NCI-H774 (cell line): Measurements from ENCODE around the gene PDE10A.
"Not testable (repeated sequence)": the region's sequence is repeated elsewhere in the genome, so short reads cannot be mapped to it uniquely, and the experiment has no call there.

Experiments used
- DNase-seq: peaks from one replicate; lab custom pipeline; 2025; lab: John Stamatoyannopoulos, UW

The PDE10A gene

DNA sequence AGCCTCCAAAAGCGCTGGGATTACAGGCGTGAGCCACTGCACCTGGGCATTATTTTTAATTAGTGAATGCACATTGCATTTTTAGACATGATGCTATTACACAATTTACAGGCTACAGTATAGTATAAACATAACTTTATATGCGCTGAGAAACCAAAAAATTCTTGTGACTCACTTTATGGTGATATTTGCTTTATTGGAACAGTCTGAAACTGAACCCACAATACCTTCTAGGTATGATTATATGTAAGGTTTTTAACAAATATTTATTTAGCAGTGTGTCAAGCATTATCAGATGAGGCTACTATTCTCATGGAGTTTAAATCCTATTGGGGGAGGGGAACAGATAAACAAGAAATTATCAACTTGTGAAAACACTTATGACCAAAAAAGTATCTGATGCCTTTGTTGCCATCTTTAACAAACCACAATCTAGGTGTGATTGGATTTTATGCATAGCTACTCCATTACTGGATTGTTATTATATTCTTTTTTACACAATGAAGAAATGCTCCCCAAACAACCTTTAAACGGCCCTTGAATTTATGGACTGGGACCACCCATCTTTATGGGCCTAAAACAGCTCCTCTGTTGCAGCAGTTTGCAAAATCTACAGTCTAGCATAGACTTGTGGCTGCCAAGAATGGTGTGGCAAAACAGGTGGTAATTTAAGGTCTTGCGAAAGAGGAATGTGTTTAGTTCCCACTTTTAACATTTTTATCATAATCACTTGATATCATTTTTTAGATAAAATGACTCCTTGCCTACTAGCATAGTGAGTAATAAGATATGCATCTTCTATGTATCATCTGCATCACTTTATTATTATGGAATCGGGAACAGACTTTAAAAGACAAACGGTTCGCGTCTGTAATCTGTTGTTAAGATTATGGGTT lies 194.5 kb downstream of the PDE10A start:
- no peak for DNase-seq

DNA sequence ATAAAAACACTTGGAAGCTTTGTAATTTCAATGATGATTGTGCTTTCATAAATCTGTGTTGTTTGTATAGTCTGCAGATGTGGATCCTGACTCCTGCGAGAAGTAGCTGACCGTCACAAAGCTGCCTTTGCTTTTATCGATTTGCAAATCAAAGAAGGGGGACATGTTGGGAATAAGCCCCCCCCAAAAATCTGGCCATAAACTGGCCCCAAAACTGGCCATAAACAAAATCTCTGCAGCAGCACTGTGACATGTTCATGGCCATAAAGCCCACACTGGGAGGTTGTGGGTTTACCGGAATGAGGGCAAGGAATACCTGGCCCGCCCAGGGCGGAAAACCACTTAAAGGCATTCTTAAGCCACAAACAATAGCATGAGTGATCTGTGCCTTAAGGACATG lies 199.5 kb downstream of the PDE10A start:
- not testable (repeated sequence) for DNase-seq

DNA sequence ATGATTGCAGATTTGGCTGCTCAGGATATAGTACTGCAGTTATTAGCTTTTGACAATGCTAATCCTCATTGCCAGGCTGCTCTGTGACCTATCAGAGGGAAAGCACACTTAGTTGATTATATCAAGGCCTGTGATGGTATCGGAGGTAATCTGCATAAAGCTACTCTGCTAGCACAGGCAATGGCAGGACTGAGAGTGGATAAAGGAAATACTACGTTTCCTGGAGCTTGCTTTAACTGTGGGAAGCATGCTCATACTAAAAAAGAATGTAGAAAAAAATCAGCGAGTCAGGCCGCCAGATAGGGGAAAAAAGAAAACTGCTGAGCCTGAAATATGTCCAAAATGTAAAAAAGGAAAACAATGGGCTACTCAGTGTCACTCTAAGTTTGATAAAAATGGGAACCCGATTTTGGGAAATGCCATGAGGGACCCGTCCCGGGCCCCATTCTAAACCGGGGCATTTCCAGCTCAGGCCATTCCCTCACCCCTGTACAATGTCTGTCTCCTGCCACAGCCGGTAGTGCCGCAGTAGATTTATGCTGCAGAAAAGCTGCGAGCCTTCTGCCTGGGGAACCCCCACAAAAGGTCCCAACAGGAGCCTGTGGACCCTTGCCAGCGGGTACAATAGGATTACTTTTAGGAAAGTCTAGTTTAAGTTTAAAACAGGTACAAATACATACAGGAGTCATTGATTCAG lies 203.3 kb downstream of the PDE10A start:
- DNase-seq: not testable (repeated sequence)

DNA sequence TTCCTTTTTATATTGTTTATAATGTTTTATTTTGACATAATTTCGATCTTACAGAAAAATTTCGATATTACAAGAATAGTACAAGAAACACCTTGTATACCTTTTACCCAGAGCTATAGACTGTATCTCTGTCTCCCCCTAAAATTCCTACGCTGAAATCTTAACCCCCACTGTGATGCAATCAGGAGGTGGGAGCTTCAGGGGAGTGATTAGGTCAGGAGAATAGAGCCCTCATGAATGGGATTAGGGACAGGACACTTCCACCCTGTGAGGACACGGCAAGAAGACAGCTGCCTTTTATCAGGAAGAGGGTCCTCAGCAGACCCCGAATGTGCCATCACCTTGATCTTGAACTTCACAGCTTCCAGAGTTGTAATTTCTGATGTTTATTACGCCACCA lies 204.9 kb downstream of the PDE10A start:
- DNase-seq: no peak

DNA sequence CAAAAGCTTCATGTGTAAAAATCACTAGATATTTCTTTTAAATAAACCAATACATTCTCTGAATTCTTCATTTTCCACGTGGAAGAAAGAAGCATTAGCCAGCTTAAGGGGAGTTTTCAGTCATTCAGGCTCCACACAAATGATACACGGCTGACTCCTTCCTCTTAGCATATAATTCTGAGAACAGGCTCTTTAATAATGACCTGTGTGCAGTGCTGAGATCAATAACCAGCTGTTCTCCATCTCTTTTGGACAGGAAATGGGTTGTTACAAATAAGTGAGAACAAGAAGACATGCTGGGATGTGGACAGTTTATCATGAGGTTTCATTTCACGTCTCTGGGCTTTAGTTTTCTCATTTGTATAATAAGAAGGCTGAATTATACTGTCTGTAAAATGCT lies 206.8 kb downstream of the PDE10A start:
- DNase-seq: no peak

DNA sequence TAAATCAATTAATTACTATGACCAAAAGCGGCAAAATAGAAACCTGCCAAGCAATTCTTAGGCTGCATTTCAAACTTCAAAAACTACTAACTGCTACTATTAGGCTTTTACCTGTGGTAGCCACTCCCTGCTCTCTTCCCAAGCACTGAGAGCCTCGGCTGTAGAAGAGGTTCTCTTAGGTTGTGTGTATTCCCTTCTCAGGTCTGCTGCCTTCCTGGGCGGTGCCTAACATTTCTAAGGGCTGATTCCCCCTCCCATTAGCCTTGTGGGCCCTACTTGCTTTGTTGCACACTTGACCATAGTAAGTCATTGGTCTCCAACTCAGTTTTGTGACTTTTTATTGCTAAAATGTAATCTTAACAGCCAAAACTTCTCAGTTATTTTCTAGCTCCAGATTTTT lies 207.6 kb downstream of the PDE10A start:
- no peak for DNase-seq

DNA sequence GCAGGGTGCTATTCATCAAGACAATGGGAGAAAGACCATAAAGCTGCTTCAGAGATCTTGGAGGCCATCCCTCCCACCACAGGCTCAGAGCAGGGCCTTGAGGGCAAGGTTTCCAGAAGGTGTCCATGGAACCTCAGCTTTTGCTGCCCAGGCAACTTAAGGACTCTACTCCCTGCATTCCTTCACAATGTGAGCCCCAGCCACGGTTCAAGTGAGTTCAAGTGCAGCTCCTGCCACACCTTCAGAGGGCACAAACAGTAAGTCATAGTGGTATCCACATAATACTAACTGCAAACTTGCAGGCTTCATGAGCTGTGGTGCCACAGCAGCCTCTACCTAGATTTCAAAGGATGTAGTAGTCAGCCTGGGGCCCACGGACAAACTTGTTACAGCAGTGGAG lies 209.6 kb downstream of the PDE10A start:
- DNase-seq: no peak

DNA sequence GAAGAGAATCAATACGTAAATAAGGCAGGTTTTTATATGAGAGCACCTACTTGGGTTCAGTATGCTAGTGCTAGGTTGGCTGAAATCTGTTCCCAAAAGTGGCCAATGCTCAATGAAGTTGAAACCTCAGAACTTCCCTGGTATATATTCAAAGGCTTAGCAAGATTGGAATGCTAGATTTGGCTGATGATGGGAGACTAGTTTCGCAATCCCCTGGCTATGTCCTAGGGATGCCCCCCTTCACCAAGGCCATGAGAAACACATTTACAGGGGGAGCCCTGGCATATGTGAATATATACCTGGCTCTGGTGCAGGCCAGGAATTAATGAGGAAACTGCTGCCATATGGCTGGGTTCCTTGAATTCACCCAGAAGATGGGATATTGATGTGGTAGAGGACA lies 211.2 kb downstream of the PDE10A start:
- DNase-seq: no peak

DNA sequence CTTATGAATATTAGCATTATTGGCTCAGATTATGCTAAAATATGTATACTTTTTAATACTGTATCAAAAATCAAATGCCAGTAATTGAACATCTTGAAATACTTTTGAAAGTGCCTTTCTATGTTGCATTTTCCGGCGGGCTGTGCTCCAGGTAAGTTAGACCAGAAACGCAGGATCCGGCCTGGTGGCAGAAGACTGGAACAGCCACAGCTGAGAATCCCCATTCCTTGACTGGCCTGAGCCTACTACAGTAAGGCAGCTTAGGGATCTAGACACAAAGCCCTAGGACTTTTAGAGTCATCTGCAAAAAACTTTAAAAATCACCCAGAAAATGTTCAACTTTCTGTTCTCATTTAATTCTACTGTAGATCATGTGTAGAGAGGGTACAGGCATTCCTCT lies 214.8 kb downstream of the PDE10A start:
- DNase-seq: no peak

DNA sequence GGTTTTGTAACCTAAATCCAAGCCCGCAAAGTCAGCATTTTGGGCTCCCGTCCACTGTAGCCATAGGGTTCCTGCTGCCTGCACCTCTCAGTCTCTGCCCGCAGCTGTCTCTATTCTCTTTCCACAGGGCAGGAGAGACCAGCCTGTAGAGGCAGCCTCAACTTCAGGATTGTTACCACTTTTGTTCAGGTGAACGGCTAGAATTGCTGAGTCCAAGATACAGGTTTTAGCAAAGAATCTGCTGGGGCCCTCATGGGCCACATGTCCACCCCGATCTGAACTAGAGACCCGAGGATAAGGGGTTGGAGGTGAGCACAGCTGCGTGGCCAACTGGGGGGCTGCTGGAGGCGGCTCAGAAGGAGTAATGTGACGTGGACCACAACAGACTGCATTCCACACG lies 215.9 kb downstream of the PDE10A start:
- no peak for DNase-seq

DNA sequence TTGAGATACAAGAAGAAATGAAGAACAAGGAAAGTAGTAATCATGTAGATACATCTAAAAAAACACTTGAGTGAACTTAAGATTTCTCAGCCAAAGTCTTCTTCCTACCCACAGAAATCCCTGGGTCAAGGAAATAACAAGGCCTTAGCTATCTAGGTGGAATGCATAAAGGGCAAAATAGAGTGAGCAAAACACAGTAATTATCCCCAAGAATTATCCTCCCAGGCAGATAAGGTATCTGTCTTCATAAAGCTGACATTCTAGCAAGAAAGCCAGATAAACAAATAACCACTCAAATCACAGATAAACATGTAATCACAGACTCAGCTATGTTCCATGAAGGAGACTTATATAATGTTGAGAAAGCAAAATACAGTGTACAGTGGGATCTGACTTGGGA lies 216.7 kb downstream of the PDE10A start:
- DNase-seq: no peak

DNA sequence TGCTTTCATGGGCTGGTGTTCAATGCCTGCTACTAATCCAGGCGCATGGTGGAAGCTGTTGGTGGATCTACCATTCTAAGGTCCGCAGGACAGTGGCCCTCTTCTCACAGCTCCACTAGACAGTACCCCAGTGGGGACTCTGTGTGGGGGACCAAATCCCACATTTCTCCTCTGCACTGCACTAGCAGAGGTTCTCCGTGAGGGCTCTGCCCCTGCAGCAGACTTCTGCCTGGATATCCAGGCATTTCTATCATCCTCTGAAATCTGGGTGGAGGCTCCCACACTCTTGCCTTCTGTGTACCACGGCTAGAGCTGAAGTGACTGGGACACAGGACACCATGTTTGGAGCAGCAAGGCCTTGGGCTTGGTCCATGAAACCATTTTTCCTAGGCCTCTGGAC lies 219.6 kb downstream of the PDE10A start:
- DNase-seq: no peak

DNA sequence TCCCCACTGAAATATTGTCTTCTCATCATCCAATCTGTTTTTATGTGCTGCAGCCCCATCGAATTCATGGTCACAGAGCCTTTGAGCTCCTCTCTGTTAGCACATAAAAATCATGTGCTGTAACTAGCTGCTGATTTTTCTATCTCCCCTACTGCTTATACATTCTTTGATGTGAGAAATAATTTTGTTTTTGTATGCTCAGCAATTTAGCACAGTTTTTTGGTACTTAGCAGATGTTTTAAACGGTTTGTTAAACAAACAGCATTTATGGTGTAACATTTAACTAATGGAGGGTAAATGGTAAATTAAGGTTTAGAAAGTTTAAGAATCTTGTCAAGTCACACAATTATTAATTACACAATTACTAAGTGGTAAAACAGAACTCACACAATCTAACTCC lies 221.9 kb downstream of the PDE10A start:
- no peak for DNase-seq

DNA sequence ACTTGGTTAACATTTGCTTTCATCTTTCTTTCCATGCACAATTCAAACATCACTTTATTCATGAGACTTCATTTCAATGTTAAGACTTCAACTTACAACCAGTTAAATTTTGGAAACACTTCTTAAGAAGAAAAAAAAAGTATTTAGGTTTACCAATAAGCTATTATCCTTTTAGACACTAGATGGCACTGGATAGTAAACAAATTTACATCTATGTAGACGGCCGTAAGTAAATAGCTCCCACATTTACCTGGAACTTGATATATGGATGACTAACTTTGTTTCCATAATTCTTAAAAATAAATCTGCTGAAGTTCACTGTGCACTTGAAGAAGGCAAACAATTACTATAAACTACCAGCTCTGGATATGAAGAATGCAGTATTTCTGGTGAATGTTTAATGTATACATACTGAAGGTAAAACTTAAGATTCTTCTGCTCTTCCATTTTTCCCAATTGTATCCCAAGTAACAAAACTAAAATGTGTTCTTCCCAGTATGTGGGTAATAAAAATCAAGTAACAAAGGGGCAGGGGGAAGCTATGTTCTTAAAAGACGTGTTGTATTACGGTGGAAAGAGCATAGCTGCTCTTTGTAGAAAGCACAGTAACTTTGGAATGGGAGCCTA lies 223.0 kb downstream of the PDE10A start:
- DNase-seq: peak; percentile 17

DNA sequence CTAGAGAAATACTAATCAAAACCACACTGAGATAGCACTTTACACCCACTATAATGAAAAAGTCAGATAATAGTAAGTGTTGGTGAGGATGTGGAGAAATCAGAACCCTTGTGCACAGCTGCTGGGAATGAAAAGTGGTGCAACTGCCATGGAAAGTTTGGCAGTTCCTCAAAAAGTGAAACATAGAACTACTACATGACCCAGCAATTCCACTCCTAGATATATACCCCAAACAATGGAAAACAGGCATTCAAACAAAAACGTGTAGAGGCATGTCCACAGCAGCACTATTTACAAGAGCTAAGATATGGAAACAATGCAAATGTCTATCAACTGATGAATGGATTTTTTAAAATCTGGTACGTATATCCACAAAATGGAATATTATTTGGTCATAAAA lies 236.1 kb downstream of the PDE10A start:
- DNase-seq: no peak

DNA sequence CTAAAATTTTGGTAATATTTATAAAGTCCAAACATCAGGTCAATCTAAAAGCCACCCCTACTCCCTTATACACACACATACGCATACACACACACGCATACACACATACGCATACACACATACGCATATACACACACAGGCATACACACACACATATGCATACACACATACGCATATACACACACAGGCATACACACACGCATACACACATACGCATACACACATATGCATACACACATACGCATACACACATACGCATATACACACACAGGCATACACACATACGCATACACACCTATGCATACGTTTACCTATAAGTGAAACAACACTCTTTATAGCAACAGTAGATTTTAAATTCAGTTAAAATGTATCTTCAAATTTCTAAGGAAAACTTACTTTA lies 240.8 kb downstream of the PDE10A start:
- DNase-seq: no peak

DNA sequence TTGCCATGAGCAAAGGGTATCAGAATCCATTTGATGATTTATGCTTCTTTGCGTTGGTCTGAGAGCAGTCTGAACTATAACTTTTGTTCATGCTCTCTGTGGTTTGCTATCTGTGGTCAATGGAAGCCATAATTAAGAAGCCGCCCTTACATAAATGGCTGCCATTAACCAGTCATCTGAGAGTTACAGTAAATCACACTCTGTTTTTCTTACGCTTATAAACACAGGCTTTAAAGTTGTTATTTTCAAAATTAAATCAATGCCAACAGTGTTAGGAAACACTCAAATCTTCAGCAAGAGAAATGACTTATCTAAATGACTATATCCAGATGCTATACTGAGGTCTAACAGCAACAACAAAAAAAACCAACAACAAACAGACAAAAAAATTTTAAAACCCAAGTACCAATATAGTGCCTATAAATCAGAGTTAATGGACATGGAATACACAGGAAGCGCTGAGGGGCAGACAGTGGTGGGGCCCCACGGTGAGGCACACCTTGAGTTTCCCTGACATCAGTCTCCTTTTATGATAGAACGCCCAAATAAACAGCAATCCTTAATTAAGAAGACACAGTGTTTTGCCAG lies 245.7 kb downstream of the PDE10A start:
- no peak for DNase-seq

DNA sequence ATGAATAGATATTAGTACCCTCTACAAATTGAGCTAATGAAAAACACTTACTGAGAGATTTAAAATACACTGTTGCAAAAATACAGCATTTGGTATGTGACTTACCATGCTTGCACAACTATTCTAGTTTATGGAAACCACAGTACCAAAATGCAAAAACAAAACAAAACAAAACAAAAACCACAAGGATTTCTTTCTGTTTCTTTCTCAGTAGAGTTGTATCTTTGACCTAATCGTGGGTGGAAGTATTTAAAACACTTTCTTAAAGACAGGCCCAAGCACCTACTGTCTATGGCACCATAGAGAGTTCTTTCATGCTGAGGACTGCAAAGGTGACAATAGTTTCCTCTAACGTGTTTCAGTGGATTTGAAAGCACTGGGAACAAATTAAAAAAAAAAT lies 258.3 kb downstream of the PDE10A start:
- no peak for DNase-seq

DNA sequence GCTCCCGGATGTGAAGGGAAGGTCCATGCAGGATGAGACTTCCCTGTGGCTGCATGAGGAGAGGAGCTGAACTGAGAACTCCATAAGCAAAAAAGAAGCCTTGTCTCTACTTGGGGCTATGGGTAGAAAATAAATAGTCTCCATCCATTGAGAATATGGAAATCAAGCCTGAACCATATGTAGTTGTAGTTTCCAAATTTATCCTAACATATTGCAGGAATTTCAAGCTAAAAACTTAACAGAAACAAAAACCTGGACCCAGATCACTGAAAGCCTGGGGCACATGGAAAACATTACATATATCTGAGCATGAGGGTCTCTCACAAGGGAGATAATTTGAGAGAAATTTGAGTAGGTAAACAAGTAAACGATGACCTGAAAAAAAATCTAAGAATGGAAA lies 258.7 kb downstream of the PDE10A start:
- DNase-seq: no peak

DNA sequence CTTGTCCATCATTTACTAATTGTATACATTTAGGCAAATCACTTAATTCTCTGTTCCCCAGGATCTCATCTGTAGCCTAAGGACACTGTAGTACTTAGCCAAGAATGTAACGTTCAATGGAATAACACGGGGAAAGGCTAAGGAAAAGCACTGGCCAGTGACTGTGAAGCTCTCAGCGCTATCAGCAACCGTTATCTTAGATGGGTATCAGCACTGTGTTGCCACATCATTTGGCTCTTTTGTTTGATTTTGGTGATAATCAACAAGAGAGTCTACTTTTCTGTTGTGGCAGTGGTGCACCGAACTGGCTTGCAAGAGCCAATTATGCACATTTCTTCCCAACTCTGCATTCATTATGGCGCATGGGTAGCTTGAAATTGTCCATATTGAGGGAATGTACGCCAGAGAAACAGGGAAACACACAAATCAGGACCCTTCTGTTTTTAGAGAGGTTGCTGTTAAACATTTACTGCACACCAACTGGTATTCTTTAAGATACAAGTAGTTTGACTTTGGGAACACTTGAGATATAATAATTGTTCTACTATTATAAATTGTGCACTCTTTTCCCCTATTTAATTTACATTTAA lies 259.9 kb downstream of the PDE10A start:
- no peak for DNase-seq

DNA sequence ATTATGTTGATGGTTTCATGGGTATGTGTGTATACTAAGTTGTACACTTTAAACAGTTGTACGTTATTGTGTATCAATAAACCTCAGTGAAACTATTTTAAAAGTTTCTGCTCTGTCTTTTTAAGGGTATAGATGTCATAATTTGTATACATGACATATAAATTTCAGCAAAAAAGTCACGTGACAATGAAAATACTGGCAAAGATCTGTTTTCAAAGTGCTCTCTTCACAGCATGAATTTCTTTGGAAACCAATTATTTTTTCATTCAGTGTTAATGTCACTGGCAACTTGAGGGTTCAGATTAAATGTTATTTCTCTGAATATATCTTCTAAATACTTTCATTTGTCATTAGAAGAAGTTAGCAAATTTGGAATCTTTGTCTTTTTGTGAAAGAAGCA lies 261.9 kb downstream of the PDE10A start:
- no peak for DNase-seq

DNA sequence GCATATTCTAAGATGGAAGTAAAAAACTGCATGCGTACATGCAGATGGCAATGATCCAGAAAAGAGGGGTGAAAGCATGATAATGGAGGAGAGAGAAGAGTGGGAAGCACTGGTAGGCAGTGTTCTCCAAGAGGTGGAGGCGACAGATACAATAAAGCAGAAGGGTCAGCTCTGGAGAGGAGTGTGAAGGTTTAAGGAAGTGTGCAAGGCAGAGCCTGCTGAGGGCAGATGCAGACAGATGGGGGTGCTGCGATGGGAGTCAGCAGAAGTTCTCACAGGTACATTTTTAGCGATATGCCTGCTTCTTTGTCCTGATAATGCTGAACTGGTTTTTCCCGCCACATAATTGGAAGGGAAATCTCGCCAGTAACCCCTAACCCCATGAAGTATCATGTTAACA lies 272.6 kb downstream of the PDE10A start:
- DNase-seq: no peak
